GM19351 (cell line): Measurements from ENCODE around the gene SPIC.
A peak's percentile ranks its signal among the peaks of the same experiment; 100 is the strongest.
"Not testable (repeated sequence)": the region's sequence is repeated elsewhere in the genome, so short reads cannot be mapped to it uniquely, and the experiment has no call there.

Experiments used
- ATAC-seq: cut with Tn5 transposase; IDR thresholded peaks from one replicate; pipeline ENCODE4 v1.9.1; 2021; ENCODE audit warnings: mild to moderate bottlenecking, moderate library complexity; ENCODE audit not compliant: unreplicated experiment

The SPIC gene

GRCh38 chr12:101474711-101475386, at the start of gene SPIC:
Gene SPIC (plus strand): TSS chr12:101475336. CDS start chr12:101476905, 1,569 bp downstream.
- ATAC-seq, result no peak

- ATAC-seq, result no peak
These were observed 44.7 kb upstream of the SPIC start for GRCh38 chr12:101430456-101430855.

GRCh38 chr12:101436136-101436535, 39.0 kb upstream of the SPIC start:
- ATAC-seq, result no peak

- ATAC-seq, result no peak
These were observed 35.9 kb upstream of the SPIC start for GRCh38 chr12:101439236-101439635.

- no peak for ATAC-seq
These were observed 33.5 kb upstream of the SPIC start for GRCh38 chr12:101441461-101442224.

- no peak for ATAC-seq
These were observed 19.5 kb upstream of the SPIC start for GRCh38 chr12:101455685-101456084.

- ATAC-seq, result no peak
These were observed 15.3 kb upstream of the SPIC start for GRCh38 chr12:101459642-101460346.

GRCh38 chr12:101468948-101469347, 6.2 kb upstream of the SPIC start:
- no peak for ATAC-seq

GRCh38 chr12:101470939-101471338, 4.2 kb upstream of the SPIC start:
- no peak for ATAC-seq

- not testable (repeated sequence) for ATAC-seq
These were observed 3.3 kb upstream of the SPIC start for GRCh38 chr12:101471878-101472277.

GRCh38 chr12:101474248-101474647, 888 bp upstream of the SPIC start:
- no peak for ATAC-seq

- ATAC-seq, result no peak
These were observed 692 bp downstream of the SPIC start for GRCh38 chr12:101475751-101476305.

- ATAC-seq, result no peak
These were observed 5.7 kb downstream of the SPIC start for GRCh38 chr12:101480849-101481248.

GRCh38 chr12:101485021-101485420, 9.9 kb downstream of the SPIC start:
- no peak for ATAC-seq

- no peak for ATAC-seq
These were observed 13.3 kb downstream of the SPIC start for GRCh38 chr12:101488469-101488868.

GRCh38 chr12:101490286-101490920, 15.3 kb downstream of the SPIC start:
- peak; percentile 67 for ATAC-seq

GRCh38 chr12:101491329-101491728, 16.2 kb downstream of the SPIC start:
- no peak for ATAC-seq

GRCh38 chr12:101493556-101493955, 18.4 kb downstream of the SPIC start:
- no peak for ATAC-seq

- ATAC-seq, result no peak
These were observed 23.1 kb downstream of the SPIC start for GRCh38 chr12:101498252-101498651.

GRCh38 chr12:101501410-101501995, 26.4 kb downstream of the SPIC start:
- no peak for ATAC-seq

- ATAC-seq, result no peak
These were observed 46.0 kb downstream of the SPIC start for GRCh38 chr12:101521136-101521535.
